SK-N-SH (cell line): ENCODE results near the gene BRAF. TPM values are rescaled to one million over a fixed set of nuclear protein-coding genes. Genes with fewer than 3 reads are reported as not detected.

Experiments
- CTCF ChIA-PET: fragments of 300-600, 350-600 bp; formaldehyde crosslinking; extraction: SDS; loops from one replicate; lab custom pipeline; 2021; lab: Yijun Ruan, JAX
- POLR2A ChIA-PET: fragments of 350-600 bp; sonication (Branson Sonifier 250); formaldehyde crosslinking; extraction: SDS; loops from one replicate; lab custom pipeline; 2020; ENCODE audit warnings: antibody characterized with exemption, inconsistent platforms; lab: Yijun Ruan, JAX
- DNase-seq: peaks from one replicate; pipeline ENCODE4 v3.0.0; 2012
- H2AFZ ChIP-seq: fragments of 200-600 bp; sonication (generic); 2 replicates; pipeline ENCODE4 v1.8.1; 2016; ENCODE audit warnings: antibody characterized with exemption, mild to moderate bottlenecking, low read depth
- H3F3A ChIP-seq: fragments of 200-600 bp; sonication (generic); replicated peaks from 2 replicates; pipeline ENCODE3; 2016; ENCODE audit warnings: antibody characterized with exemption, mild to moderate bottlenecking; ENCODE audit not compliant: insufficient read depth
- H3K27ac ChIP-seq, 2 experiments: fragments of 200-500 bp in 1 of 2; fragments of 200-600 bp in 1 of 2; sonication (Bioruptor generic) in 1 of 2; sonication (generic), shearing (Covaris generic) in 1 of 2; 2 replicates each; pipeline versions ENCODE4 v1.5.1 to v1.6.1; 2014 to 2016; ENCODE audit warnings: low read depth in 2 of 2, inconsistent platforms in 1 of 2, low read length in 1 of 2, mild to moderate bottlenecking in 1 of 2, mixed read lengths in 1 of 2
- H3K27me3 ChIP-seq: fragments of 200-600 bp; sonication (generic), shearing (Covaris generic); 2 replicates; pipeline ENCODE4 v1.6.1; 2016; ENCODE audit warnings: mixed run types; ENCODE audit not compliant: insufficient read depth
- H3K36me3 ChIP-seq, 2 experiments: fragments of 200-500 bp in 1 of 2; fragments of 200-600 bp in 1 of 2; sonication (Bioruptor generic) in 1 of 2; sonication (generic) in 1 of 2; replicated peaks in 1 of 2; 2 replicates each; pipeline versions ENCODE3 to v1.5.1; 2014 to 2016; ENCODE audit warnings: low read length in 1 of 2, mild to moderate bottlenecking in 1 of 2; ENCODE audit not compliant: insufficient read depth in 2 of 2, control insufficient read depth in 1 of 2
- H3K4me1 ChIP-seq, 2 experiments: fragments of 200-500 bp in 1 of 2; fragments of 200-600 bp in 1 of 2; sonication (Bioruptor generic) in 1 of 2; sonication (generic), shearing (Covaris generic) in 1 of 2; 2 replicates each; pipeline versions ENCODE4 v1.5.1 to v1.6.1; 2014 to 2016; ENCODE audit warnings: low read depth in 1 of 2, low read length in 1 of 2, mixed run types in 1 of 2; ENCODE audit not compliant: insufficient read depth in 2 of 2, control insufficient read depth in 1 of 2
- H3K4me2 ChIP-seq: fragments of 200-600 bp; sonication (generic), shearing (Covaris generic); 2 replicates; pipeline ENCODE4 v1.6.1; 2017; ENCODE audit warnings: mixed run types
- H3K4me3 ChIP-seq, 2 experiments: fragments of 200-500 bp in 1 of 2; fragments of 200-600 bp in 1 of 2; sonication (Bioruptor generic) in 1 of 2; sonication (generic), shearing (Covaris generic) in 1 of 2; 2 replicates each; pipeline versions ENCODE4 v1.5.1 to v1.8.1; 2014 to 2016; ENCODE audit warnings: low read depth in 2 of 2, inconsistent platforms in 1 of 2, low read length in 1 of 2, mild to moderate bottlenecking in 1 of 2, mixed read lengths in 1 of 2, moderate library complexity in 1 of 2
- H3K79me2 ChIP-seq: fragments of 200-600 bp; sonication (generic); 2 replicates; pipeline ENCODE4 v1.8.1; 2017; ENCODE audit warnings: mild to moderate bottlenecking; ENCODE audit not compliant: insufficient read depth
- H3K9ac ChIP-seq: fragments of 200-600 bp; sonication (generic); 2 replicates; pipeline ENCODE4 v1.6.1; 2017; ENCODE audit warnings: mixed run types
- H3K9me2 ChIP-seq: fragments of 200-600 bp; sonication (generic); 2 replicates; pipeline ENCODE4 v1.6.1; 2017; ENCODE audit warnings: mixed run types
- H3K9me3 ChIP-seq: fragments of 200-600 bp; sonication (generic); 2 replicates; pipeline ENCODE4 v1.6.1; 2017; ENCODE audit warnings: mixed run types, mild to moderate bottlenecking, moderate library complexity
- H4K20me1 ChIP-seq: fragments of 200-600 bp; sonication (generic); 2 replicates; pipeline ENCODE4 v1.6.1; 2017; ENCODE audit warnings: mild to moderate bottlenecking, mixed run types; ENCODE audit not compliant: insufficient read depth
- FOSL2 ChIP-seq: IDR thresholded peaks from 2 replicates; pipeline ENCODE4 v1.4.0; 2012; ENCODE audit warnings: low read depth, mild to moderate bottlenecking, moderate library complexity, borderline replicate concordance
- FOXM1 ChIP-seq: IDR thresholded peaks from 2 replicates; pipeline ENCODE4 v1.4.0; 2012; ENCODE audit warnings: low read depth, mild to moderate bottlenecking
- NRF1 ChIP-seq: IDR thresholded peaks from 2 replicates; pipeline ENCODE4 v1.6.1; 2012; ENCODE audit warnings: low read depth, mild to moderate bottlenecking, low read length
- RFX5 ChIP-seq: IDR thresholded peaks from 2 replicates; pipeline ENCODE4 v1.6.1; 2012; ENCODE audit warnings: mild to moderate bottlenecking, improper control_type of control experiment, low read length
- RXRA ChIP-seq: IDR thresholded peaks from 2 replicates; pipeline ENCODE4 v1.4.0; 2012; ENCODE audit warnings: low read depth, mild to moderate bottlenecking, borderline replicate concordance
- TAF1 ChIP-seq: IDR thresholded peaks from 2 replicates; pipeline ENCODE4 v1.6.1; 2012; ENCODE audit warnings: low read depth, mild to moderate bottlenecking, low read length, moderate library complexity, borderline replicate concordance
- YY1 ChIP-seq: IDR thresholded peaks from 2 replicates; pipeline ENCODE4 v1.4.0; 2012; ENCODE audit warnings: low read depth, mild to moderate bottlenecking
- WGBS: methylation state at CpG from one replicate; pipeline ENCODE4 v1.1.6; 2017; ENCODE audit warnings: low lambda C conversion rate; 5-methylcytosine and 5-hydroxymethylcytosine counted together
- polyA plus RNA-seq, 3 experiments: library from polyadenylated mRNA; depleted of rRNA; stranded (reverse); fragments of >200 nt; gene quantifications; 2 replicates each; pipeline ENCODE4 v1.2.3, GENCODE V29; 2012
- TF ChIP-seq, protein P1 (sequence below): fragments of 150-350 bp; IDR thresholded peaks from 2 replicates; pipeline ENCODE4 v1.6.1; 2016; ENCODE audit warnings: mild to moderate bottlenecking, low read depth, low read length
- TF ChIP-seq, protein P2 (sequence below): fragments of 150-350 bp; IDR thresholded peaks from 2 replicates; pipeline ENCODE4 v1.6.1; 2017; ENCODE audit warnings: antibody characterized with exemption, low read length, low read depth, borderline replicate concordance
- TF ChIP-seq, protein P3 (sequence below): IDR thresholded peaks from 2 replicates; pipeline ENCODE4 v1.6.1; 2012; ENCODE audit warnings: mild to moderate bottlenecking, low read depth, low read length, moderate library complexity
- TF ChIP-seq, protein P4 (sequence below): IDR thresholded peaks from 2 replicates; pipeline ENCODE4 v1.4.0; 2012; ENCODE audit warnings: low read depth, borderline replicate concordance
- TF ChIP-seq, protein P5 (sequence below): IDR thresholded peaks from 2 replicates; pipeline ENCODE4 v1.4.0; 2012; ENCODE audit warnings: low read depth, borderline replicate concordance

Gene BRAF
- polyA plus RNA-seq, 1 of the 3 experiments (the other 2 are of a cell fraction): 5.2 TPM

DNA sequence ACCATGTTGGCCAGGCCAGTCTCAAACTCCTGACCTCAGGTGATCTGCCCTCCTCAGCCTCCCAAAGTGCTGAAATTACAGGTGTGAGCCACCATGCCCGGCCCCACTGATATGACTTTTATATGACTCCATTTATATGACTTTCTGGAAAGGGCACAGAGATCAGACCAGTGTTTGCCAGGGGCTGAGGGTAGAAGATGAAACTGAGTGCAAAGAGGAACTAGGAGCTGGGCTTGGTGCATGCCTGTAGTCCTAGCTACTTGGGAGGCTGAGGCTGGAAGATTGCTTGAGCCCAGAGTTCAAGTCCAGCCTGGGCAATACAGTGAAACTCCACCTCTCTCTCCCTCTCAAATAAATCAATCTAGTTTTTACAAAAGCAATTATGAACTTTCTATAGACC lies 7.5 kb downstream of the BRAF start:
- no peaks in the 10 kb centered on the region for H3F3A ChIP-seq
- no peak overlapping the region for H3K4me3 ChIP-seq
- no peak for TF ChIP-seq RFX5
- TF ChIP-seq, protein P1, sequence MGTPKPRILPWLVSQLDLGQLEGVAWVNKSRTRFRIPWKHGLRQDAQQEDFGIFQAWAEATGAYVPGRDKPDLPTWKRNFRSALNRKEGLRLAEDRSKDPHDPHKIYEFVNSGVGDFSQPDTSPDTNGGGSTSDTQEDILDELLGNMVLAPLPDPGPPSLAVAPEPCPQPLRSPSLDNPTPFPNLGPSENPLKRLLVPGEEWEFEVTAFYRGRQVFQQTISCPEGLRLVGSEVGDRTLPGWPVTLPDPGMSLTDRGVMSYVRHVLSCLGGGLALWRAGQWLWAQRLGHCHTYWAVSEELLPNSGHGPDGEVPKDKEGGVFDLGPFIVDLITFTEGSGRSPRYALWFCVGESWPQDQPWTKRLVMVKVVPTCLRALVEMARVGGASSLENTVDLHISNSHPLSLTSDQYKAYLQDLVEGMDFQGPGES: no peak
- TF ChIP-seq, protein P2, sequence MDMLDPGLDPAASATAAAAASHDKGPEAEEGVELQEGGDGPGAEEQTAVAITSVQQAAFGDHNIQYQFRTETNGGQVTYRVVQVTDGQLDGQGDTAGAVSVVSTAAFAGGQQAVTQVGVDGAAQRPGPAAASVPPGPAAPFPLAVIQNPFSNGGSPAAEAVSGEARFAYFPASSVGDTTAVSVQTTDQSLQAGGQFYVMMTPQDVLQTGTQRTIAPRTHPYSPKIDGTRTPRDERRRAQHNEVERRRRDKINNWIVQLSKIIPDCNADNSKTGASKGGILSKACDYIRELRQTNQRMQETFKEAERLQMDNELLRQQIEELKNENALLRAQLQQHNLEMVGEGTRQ: no peak
- TF ChIP-seq, protein P3, sequence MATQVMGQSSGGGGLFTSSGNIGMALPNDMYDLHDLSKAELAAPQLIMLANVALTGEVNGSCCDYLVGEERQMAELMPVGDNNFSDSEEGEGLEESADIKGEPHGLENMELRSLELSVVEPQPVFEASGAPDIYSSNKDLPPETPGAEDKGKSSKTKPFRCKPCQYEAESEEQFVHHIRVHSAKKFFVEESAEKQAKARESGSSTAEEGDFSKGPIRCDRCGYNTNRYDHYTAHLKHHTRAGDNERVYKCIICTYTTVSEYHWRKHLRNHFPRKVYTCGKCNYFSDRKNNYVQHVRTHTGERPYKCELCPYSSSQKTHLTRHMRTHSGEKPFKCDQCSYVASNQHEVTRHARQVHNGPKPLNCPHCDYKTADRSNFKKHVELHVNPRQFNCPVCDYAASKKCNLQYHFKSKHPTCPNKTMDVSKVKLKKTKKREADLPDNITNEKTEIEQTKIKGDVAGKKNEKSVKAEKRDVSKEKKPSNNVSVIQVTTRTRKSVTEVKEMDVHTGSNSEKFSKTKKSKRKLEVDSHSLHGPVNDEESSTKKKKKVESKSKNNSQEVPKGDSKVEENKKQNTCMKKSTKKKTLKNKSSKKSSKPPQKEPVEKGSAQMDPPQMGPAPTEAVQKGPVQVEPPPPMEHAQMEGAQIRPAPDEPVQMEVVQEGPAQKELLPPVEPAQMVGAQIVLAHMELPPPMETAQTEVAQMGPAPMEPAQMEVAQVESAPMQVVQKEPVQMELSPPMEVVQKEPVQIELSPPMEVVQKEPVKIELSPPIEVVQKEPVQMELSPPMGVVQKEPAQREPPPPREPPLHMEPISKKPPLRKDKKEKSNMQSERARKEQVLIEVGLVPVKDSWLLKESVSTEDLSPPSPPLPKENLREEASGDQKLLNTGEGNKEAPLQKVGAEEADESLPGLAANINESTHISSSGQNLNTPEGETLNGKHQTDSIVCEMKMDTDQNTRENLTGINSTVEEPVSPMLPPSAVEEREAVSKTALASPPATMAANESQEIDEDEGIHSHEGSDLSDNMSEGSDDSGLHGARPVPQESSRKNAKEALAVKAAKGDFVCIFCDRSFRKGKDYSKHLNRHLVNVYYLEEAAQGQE: no peak
- TF ChIP-seq FOSL2: no peak
- TF ChIP-seq FOXM1: no peak
- TF ChIP-seq, protein P4, sequence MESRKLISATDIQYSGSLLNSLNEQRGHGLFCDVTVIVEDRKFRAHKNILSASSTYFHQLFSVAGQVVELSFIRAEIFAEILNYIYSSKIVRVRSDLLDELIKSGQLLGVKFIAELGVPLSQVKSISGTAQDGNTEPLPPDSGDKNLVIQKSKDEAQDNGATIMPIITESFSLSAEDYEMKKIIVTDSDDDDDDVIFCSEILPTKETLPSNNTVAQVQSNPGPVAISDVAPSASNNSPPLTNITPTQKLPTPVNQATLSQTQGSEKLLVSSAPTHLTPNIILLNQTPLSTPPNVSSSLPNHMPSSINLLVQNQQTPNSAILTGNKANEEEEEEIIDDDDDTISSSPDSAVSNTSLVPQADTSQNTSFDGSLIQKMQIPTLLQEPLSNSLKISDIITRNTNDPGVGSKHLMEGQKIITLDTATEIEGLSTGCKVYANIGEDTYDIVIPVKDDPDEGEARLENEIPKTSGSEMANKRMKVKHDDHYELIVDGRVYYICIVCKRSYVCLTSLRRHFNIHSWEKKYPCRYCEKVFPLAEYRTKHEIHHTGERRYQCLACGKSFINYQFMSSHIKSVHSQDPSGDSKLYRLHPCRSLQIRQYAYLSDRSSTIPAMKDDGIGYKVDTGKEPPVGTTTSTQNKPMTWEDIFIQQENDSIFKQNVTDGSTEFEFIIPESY: no peak
- TF ChIP-seq RXRA: no peak
- TF ChIP-seq NRF1: no peak
- TF ChIP-seq YY1: no peak
- no peak for TF ChIP-seq TAF1
- TF ChIP-seq, protein P5, sequence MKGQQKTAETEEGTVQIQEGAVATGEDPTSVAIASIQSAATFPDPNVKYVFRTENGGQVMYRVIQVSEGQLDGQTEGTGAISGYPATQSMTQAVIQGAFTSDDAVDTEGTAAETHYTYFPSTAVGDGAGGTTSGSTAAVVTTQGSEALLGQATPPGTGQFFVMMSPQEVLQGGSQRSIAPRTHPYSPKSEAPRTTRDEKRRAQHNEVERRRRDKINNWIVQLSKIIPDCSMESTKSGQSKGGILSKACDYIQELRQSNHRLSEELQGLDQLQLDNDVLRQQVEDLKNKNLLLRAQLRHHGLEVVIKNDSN: no peak
- H4K20me1 ChIP-seq: peaks cover 94% of the 10 kb centered on the region
- H3K4me1 ChIP-seq: peaks cover 10 to 11% of the 10 kb centered on the region in 2 experiments; a peak in 2 of 4 replicates
- H3K9me3 ChIP-seq: no peaks in the 10 kb centered on the region
- no peak overlapping the region for H3K27ac ChIP-seq
- DNase-seq: no peak
- POLR2A ChIA-PET: no interaction called here
- no peaks in the 10 kb centered on the region for H3K27me3 ChIP-seq
- no peak overlapping the region for H3K9ac ChIP-seq
- no peak overlapping the region for H2AFZ ChIP-seq
- H3K9me2 ChIP-seq: no peaks in the 10 kb centered on the region
- H3K36me3 ChIP-seq: peaks cover 0 to 8% of the 10 kb centered on the region in 2 experiments
- H3K79me2 ChIP-seq: peaks cover 100% of the 10 kb centered on the region
- CTCF ChIA-PET: interaction anchor here (0.7 to 1.4 kb wide), 4 partner anchors 11 to 574 kb away, joined by 3 to 4 read pairs (median 3); no protein-coding TSS in a partner anchor
- H3K4me2 ChIP-seq: no peak overlapping the region
- WGBS: 92% methylated on average over 1 of the region's 1 CpG
